MM.1S (cell line): Measurements from ENCODE around the gene MAL.

ENCODE experiments used
- EZH2 ChIP-seq: fragments of 300-600 bp; sonication (generic); optimal IDR thresholded peaks from 2 replicates; pipeline ENCODE3; 2017; ENCODE audit warnings: low read depth, mild to moderate bottlenecking, antibody characterized with exemption, low read length, mixed read lengths
- EZH2phosphoT487 ChIP-seq: fragments of 300-600 bp; sonication (generic); IDR thresholded peaks from 2 replicates; pipeline ENCODE4 v1.6.1; 2018; ENCODE audit warnings: antibody characterized with exemption, low read length
- TF ChIP-seq, protein P1 (sequence below): fragments of 300-600 bp; sonication (generic); IDR thresholded peaks from 2 replicates; pipeline ENCODE4 v1.5.1; 2016; ENCODE audit warnings: antibody characterized with exemption, low read length, mixed read lengths

DNA sequence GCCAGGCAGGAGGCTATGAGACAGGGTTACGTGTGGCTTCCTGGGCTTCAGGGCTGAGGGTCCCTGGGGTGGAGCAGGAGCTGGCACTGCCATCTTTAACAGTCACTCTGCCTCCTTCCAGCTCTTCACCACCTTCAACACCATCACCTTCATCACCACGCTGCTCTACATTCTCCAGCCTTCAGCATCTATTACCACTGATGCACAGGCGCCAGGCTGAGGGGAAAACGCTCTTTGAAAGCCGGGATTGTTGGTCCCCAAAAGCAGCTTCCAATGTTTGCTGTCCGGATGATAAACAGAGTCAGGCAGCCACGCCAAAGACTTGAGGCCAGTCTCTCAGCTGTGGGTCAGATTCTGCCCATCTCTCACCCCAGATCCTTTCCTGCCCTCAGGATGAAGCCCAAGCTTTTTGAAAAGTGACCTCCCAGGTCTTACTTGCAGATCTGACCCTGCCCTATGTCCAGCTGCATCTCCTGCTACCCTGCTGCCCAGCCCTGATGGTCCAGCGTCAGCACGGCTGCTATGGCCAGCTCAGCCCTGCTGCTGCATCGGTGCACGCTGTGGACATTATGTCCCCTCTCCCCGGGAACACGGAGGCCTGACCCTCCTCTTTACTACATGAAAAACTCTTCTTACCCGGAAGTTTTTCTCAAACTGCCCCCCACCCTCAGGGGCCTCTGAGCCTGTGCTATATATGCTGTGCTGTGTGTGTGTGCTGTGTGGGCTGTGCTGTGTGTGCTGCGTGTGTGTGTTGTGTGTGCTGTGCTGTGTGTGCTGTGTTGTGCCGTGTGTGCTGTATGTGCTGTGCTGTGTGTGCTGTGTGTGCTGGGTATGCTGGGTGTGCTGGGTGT is 31.2 kb upstream of the MAL start:
- TF ChIP-seq, protein P1, sequence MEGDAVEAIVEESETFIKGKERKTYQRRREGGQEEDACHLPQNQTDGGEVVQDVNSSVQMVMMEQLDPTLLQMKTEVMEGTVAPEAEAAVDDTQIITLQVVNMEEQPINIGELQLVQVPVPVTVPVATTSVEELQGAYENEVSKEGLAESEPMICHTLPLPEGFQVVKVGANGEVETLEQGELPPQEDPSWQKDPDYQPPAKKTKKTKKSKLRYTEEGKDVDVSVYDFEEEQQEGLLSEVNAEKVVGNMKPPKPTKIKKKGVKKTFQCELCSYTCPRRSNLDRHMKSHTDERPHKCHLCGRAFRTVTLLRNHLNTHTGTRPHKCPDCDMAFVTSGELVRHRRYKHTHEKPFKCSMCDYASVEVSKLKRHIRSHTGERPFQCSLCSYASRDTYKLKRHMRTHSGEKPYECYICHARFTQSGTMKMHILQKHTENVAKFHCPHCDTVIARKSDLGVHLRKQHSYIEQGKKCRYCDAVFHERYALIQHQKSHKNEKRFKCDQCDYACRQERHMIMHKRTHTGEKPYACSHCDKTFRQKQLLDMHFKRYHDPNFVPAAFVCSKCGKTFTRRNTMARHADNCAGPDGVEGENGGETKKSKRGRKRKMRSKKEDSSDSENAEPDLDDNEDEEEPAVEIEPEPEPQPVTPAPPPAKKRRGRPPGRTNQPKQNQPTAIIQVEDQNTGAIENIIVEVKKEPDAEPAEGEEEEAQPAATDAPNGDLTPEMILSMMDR, result no peak
- TF ChIP-seq EZH2, result no peak
- TF ChIP-seq EZH2phosphoT487, result no peak
